ENCODE results near the gene PPP2R5E. TPM values are rescaled to one million over a fixed set of nuclear protein-coding genes. Genes with fewer than 3 reads are reported as not detected.

PPP2R5E gene
- total and polyA plus RNA-seq, 10 of the 15 experiments (the other 5 are each of a cell fraction or from before 2014, with no cell fraction given) = 11.4 to 56.2 (median 22.7) TPM

- H3K4me3 ChIP-seq = no peak overlapping the region
- CTCF ChIA-PET = interaction anchor here (1.4 kb wide), 1 partner anchor 13 kb away, joined by 5 read pairs; no protein-coding TSS in a partner anchor
- no peaks in the 10 kb centered on the region for H4K20me1 ChIP-seq (ENCODE audit: control insufficient read depth, insufficient read depth)
- H3K79me2 ChIP-seq (ENCODE audit: control insufficient read depth, insufficient read depth, low read length) = no peaks in the 10 kb centered on the region
- intact Hi-C loops (cut with micrococcal nuclease; ENCODE audit: unreplicated experiment) (no loop called here), in situ Hi-C loops (cut with MboI) (no loop called here)
- no peak overlapping the region for H3K27ac ChIP-seq (ENCODE audit: control insufficient read depth, insufficient read depth)
- no peak for TF ChIP-seq KAT2A (conservative IDR thresholded peaks at IDR 0.05; ENCODE audit: control insufficient read depth, low read depth, low read length)
- no peak for TF ChIP-seq RB1 (IDR thresholded peaks at IDR 0.05; ENCODE audit: borderline replicate concordance)
- no peak for TF ChIP-seq SMARCA5 (IDR thresholded peaks at IDR 0.05)
- no peak for TF ChIP-seq ZBTB11 (CRISPR knock-in tag; IDR thresholded peaks at IDR 0.05)
- no peak for TF ChIP-seq MYC (IDR thresholded peaks at IDR 0.05; ENCODE audit: insufficient read depth, insufficient read length, insufficient replicate concordance, low read length, severe bottlenecking)
- TF ChIP-seq ZNF592 (IDR thresholded peaks at IDR 0.05) = no peak
- H3K27me3 ChIP-seq (replicated peaks in 1 of 2; ENCODE audit: control insufficient read depth in 2 of 2, insufficient read depth in 2 of 2, low read length in 1 of 2) = no peaks in the 10 kb centered on the region; a peak in 1 of 4 replicates
- H3K9me3 ChIP-seq (replicated peaks; ENCODE audit: control insufficient read depth, insufficient read depth, low read length) = no peaks in the 10 kb centered on the region
- no peak for FAIRE-seq
- no peak overlapping the region for H3K4me2 ChIP-seq (ENCODE audit: control insufficient read depth, insufficient read depth)
- SMC1A ChIA-PET (ENCODE audit: uncharacterized antibody, unreplicated experiment) = interaction anchor here (0.6 kb wide), 1 partner anchor 812 kb away, joined by 3 read pairs; no protein-coding TSS in a partner anchor
- H2AFZ ChIP-seq (ENCODE audit: control insufficient read depth, low read depth, low read length) = no peak overlapping the region
- H3K36me3 ChIP-seq (ENCODE audit: control insufficient read depth in 2 of 2, insufficient read depth in 2 of 2, low read length in 1 of 2) = no peaks in the 10 kb centered on the region
- RAD21 ChIA-PET (ENCODE audit: unreplicated experiment) = no interaction called here
- POLR2A ChIA-PET = no interaction called here
- BruUV-seq (replicated peaks) = no TSS peak
- DNase-seq (ENCODE audit: low read depth, low spot score) = no peak
- 100% methylated on average over 1 of the region's 1 CpG for WGBS (ENCODE audit: insufficient coverage, insufficient replicate concordance, low lambda C conversion rate, missing lambda C conversion rate)
- no peaks in the 10 kb centered on the region for H3K4me1 ChIP-seq (ENCODE audit: control insufficient read depth, insufficient read depth, low read length)
- ATAC-seq = no peak
- no peak overlapping the region for H3K9ac ChIP-seq (ENCODE audit: control insufficient read depth, insufficient read depth, low read length)
These were observed 220.7 kb downstream of the PPP2R5E start for GRCh38 chr14:63322472-63322871.

Small RNAs within 50 kb of the gene (small RNA-seq; reads per million reads assigned to genes)
- gene RF00601 = not detected

Other genes with a start within 250 kb of the PPP2R5E start
- gene GPHB5, start 224.4 kb downstream of the PPP2R5E start, total RNA-seq (2014; rRNA removed) = not detected in 2 replicates
- gene GPHB5, start 224.4 kb downstream of the PPP2R5E start, total RNA-seq (2014; rRNA removed; fragmentation: Illumina TruSeq; extraction: Trizol) = not detected in 2 replicates
- gene GPHB5, start 224.4 kb downstream of the PPP2R5E start, total RNA-seq (2021) = not detected in 2 replicates
- gene GPHB5, start 224.4 kb downstream of the PPP2R5E start, polyA plus RNA-seq (2011; rRNA removed) = not detected in 2 replicates
- not detected in 2 replicates for gene GPHB5, start 224.4 kb downstream of the PPP2R5E start, polyA plus RNA-seq (2014; fragmentation: Illumina TruSeq; extraction: Trizol)
- not detected for gene GPHB5, start 224.4 kb downstream of the PPP2R5E start, polyA plus RNA-seq (2014; fragmentation: Nextera tagmentation; extraction: Ambion mirVana)
- not detected in 2 replicates for gene GPHB5, start 224.4 kb downstream of the PPP2R5E start, polyA plus RNA-seq (2014; rRNA removed)
- gene GPHB5, start 224.4 kb downstream of the PPP2R5E start, polyA plus RNA-seq (2016; fragmentation: Nextera tagmentation; extraction: Ambion mirVana) = not detected
- gene WDR89, start 98.5 kb upstream of the PPP2R5E start, total RNA-seq (2014; rRNA removed) = 12.5 and 17.5 TPM in 2 replicates
- 20.5 and 21.7 TPM in 2 replicates for gene WDR89, start 98.5 kb upstream of the PPP2R5E start, total RNA-seq (2014; rRNA removed; fragmentation: Illumina TruSeq; extraction: Trizol)
- gene WDR89, start 98.5 kb upstream of the PPP2R5E start, total RNA-seq (2021) = 17.0 and 17.4 TPM in 2 replicates
- gene WDR89, start 98.5 kb upstream of the PPP2R5E start, polyA plus RNA-seq (2011; rRNA removed) = 25.5 and 44.6 TPM in 2 replicates
- gene WDR89, start 98.5 kb upstream of the PPP2R5E start, polyA plus RNA-seq (2014; fragmentation: Illumina TruSeq; extraction: Trizol) = 16.0 and 20.8 TPM in 2 replicates
- 10 to 100 TPM; 17.3 to 17.6 TPM for gene WDR89, start 98.5 kb upstream of the PPP2R5E start, polyA plus RNA-seq (2014; fragmentation: Nextera tagmentation; extraction: Ambion mirVana)
- 10.8 and 11.8 TPM in 2 replicates for gene WDR89, start 98.5 kb upstream of the PPP2R5E start, polyA plus RNA-seq (2014; rRNA removed)
- 10 to 100 TPM; 20.7 to 25.7 TPM for gene WDR89, start 98.5 kb upstream of the PPP2R5E start, polyA plus RNA-seq (2016; fragmentation: Nextera tagmentation; extraction: Ambion mirVana)
- 37.7 and 45.0 TPM in 2 replicates for gene SGPP1, start 184.7 kb upstream of the PPP2R5E start, total RNA-seq (2014; rRNA removed)
- gene SGPP1, start 184.7 kb upstream of the PPP2R5E start, total RNA-seq (2014; rRNA removed; fragmentation: Illumina TruSeq; extraction: Trizol) = 25.8 and 28.4 TPM in 2 replicates
- 25.8 and 27.5 TPM in 2 replicates for gene SGPP1, start 184.7 kb upstream of the PPP2R5E start, total RNA-seq (2021)
- gene SGPP1, start 184.7 kb upstream of the PPP2R5E start, polyA plus RNA-seq (2011; rRNA removed) = 26.5 and 35.4 TPM in 2 replicates
- 25.2 and 36.7 TPM in 2 replicates for gene SGPP1, start 184.7 kb upstream of the PPP2R5E start, polyA plus RNA-seq (2014; fragmentation: Illumina TruSeq; extraction: Trizol)
- 10 to 100 TPM in 1 of 2 experiments, 1 to 10 TPM in 1; 8.8 to 17.1 TPM for gene SGPP1, start 184.7 kb upstream of the PPP2R5E start, polyA plus RNA-seq (2014; fragmentation: Nextera tagmentation; extraction: Ambion mirVana)
- gene SGPP1, start 184.7 kb upstream of the PPP2R5E start, polyA plus RNA-seq (2014; rRNA removed) = 18.5 and 21.2 TPM in 2 replicates
- gene SGPP1, start 184.7 kb upstream of the PPP2R5E start, polyA plus RNA-seq (2016; fragmentation: Nextera tagmentation; extraction: Ambion mirVana) = 10 to 100 TPM in 1 of 2 experiments, 1 to 10 TPM in 1; 3.5 to 34.4 TPM

All from GM12878 (cell line).